Left ventricle myocardium superior (tissue), 1 donor: Measurements from ENCODE around the gene S100A2. TPM values are rescaled to one million over a fixed set of nuclear protein-coding genes. Genes with fewer than 3 reads are reported as not detected.
A peak's percentile ranks its signal among the peaks of the same experiment; 100 is the strongest.
"Not testable (repeated sequence)": the region's sequence is repeated elsewhere in the genome, so short reads cannot be mapped to it uniquely, and the experiment has no call there.

Experiments
- ATAC-seq: fragments of 200-7000 bp; cut with Tn5 transposase; one replicate; pipeline ENCODE4 v1.9.1; 2020; ENCODE audit warnings: mild to moderate bottlenecking, moderate library complexity
- DNase-seq: peaks from one replicate; pipeline ENCODE4 v3.0.0-alpha.2; 2020
- intact Hi-C: fragments of 100-400 bp; cut with micrococcal nuclease; formaldehyde crosslinking; loops from one replicate; pipeline ENCODE4 v1.11.0; 2022
- total RNA-seq: library from RNA; stranded (reverse); fragmentation: NEBNext Ultra II Directional; extraction: Animal tissue kit (Norgen Biotek cat#: 25700); gene quantifications from one replicate; pipeline ENCODE4 v1.2.1, GENCODE V29; 2021
- donor health status: DM: no; HTN: yes; CAD: no; lungs with severe emphysema.

Gene S100A2
- total RNA-seq, 1 donor from 2014 or later = 1.9 TPM

DNA sequence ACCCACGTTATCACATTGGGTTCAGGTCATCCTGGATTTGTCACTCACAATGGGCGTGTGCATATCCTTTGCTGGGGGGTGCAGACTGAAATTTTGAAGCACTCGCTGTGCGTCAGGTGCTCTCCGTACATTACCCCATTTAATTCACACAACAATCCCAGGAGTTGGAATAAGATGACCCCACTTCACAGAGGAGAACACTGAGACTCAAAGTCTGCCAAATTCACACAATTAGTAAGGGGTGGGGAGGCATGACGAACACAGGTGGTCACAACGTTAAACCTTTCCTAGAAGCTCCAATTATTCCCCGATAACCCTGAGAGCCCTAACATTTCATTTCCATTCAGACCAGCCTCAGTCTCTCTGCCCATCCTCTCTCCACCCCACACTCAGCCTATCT, 3.8 kb upstream of the S100A2 start:
- ATAC-seq (no peak), DNase-seq (no peak)
- intact Hi-C loops = no loop called here

DNA sequence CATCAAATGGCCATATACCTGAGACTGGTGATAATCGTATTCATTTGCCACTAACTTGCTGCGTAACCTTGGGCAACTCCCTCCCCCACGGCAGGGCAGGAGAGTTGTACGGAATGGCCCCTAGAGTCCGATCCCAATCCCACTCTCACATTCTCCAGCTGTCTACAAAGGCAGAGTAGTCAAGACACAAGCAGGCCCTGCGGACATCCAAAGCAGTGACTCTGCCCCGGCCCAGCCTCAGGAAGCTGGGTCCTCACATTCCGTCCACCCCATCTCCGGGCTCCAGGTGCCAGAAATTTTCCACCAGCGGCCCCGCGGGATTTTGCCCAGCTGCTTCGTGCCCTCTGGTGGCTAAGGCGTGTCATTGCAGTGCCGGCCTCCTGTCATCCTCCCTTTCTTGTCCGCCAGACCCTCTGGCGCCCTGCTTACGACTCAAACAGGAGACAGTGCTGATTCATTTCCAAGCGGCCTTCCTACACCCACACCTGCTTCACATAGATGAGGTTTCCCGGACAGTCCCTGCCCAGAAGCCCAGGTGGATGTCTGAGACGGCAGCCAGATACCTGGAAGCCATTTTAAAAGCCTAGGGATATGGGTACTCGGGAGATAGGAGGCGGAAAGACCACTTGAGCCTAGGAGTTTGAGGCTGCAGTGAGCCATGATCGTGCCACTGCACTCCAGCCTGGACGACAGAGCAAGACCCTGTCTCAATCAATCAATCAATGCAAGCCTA, 2.9 kb upstream of the S100A2 start:
- intact Hi-C loops = no loop called here

GRCh38 chr1:153567621-153568366, 2.1 kb upstream of the S100A2 start:
- intact Hi-C loops = no loop called here
- ATAC-seq (no peak), DNase-seq (no peak)

More for the DNA sequence above, 2.9 kb upstream of the S100A2 start:
- ATAC-seq (peak; percentile 36), DNase-seq (peak; percentile 92)

DNA sequence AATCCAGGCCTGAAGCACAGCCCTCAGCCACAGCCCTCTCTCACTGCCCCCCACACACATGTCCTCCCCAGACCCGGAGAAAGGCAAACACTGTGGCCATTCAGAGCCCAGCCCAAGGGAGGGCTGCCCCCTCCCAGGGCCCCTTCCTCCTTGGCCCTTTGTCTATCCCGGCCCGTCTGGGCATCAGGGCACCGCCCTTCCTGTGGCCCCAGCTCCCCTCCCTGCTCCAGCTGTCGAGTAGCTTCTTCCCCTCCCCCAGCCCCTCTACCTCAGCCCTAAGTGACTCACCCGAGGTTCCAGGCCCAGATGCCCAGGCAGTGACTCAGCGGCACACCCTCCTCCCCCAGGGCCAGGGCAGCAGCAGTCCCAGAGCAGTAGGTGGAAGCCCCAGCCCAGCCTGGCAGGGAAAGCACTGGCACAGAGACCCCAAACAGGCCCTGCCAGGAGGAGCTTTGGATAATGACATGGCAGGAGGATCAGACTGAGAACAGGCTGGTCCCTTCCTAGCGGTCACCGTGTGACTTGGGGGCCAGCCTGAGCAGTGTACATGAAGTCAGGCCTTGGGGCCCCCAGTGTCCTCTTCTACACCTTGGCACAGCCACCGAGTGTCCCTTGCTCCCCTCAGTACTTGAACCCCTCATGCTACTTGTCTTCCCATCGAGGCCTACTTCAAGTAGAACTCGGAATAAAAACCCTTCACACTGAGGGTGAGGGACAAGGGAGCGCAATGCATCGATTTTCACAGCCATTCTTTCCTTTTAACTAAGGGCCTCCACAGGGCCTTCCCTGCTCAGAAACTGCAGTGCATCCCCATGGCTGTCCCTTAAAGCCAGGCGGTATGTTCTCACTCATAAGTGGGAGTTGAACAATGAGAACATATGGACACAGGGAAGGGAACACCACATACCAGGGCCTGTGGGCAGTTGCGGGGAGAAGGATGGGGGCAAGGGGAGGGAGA, 1.0 kb upstream of the S100A2 start:
- DNase-seq (peak; percentile 91), ATAC-seq (peak; percentile 94)
- intact Hi-C loops = no loop called here

DNA sequence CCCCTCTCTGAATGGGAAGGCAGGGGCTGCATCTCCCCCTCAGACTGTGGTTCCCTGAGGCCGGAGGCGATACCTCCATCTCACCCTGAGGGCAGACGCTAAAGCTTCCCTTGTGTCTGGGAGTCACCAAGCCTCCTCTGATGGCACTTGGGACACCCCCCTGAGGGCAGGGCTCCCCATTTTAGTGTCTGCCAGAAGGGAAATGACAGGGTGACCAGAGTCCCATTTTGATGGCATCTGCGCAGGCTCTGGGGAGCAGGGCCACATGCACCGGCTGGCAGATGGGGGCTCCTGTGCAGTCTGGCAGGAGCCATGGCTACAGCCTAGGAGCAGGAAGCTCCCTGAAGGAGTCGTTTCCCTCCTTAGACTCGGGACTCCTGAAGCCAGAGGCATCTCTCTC, 1.7 kb downstream of the S100A2 start:
- intact Hi-C loops = no loop called here

DNA sequence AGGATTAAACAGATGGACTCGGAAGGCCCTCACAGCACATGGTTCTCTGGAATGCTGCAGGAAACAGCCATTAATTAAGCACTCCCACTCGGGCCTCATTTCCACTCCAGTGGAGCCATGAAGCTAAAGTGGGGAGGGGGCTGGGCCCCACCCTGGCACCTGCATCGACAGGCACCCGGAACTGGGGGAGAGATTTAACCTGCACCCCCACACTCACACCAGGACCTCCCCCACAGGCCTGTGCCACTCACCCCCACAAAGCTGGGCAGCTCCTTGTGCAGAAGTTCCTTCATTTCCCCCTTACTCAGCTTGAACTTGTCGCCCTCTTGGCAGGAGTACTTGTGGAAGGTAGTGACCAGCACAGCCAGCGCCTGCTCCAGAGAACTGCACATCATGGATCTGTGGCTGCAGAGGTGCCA, 2.2 kb downstream of the S100A2 start:
- intact Hi-C loops = no loop called here
- DNase-seq (no peak), ATAC-seq (no peak)

More for the DNA sequence above, 1.7 kb downstream of the S100A2 start:
- DNase-seq (no peak), ATAC-seq (no peak)

GRCh38 chr1:153562021-153562420, 3.6 kb downstream of the S100A2 start:
- intact Hi-C loops, ATAC-seq, DNase-seq: not testable (repeated sequence)

GRCh38 chr1:153561466-153561985, 4.1 kb downstream of the S100A2 start:
- no peak for DNase-seq
- no peak for ATAC-seq
- intact Hi-C loops = no loop called here

DNA sequence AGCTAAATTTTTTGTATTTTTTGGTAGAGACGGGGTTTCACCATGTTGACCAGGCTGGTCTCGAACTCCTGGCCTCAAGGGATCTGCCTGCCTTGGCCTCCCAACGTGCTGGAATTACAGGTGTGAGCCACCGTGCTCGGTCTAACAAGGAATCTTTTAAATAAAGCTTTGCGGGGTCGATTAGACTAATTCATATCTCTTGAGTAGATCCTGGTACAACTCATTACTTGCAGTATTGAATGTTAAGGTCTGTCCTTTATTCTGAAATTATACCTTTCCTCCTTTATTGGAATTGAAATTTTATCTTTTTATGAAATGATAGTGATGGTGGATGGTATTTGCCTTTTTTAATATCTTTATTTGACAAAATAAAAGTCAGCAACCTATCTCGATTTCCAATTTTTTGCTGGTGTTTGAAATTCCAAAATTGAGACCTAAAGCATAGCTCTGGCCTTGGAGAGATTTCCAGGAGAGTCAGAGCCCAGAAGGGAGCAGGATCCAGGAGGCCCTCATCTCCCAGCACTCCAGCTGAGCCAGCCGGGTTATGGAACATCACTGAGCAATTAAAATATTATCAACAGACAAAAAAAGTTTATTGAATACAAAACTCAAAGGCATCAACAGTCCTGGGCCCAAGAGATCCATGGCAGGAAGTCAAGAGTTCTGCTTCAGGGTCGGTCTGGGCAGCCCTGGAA, 4.7 kb downstream of the S100A2 start:
- intact Hi-C loops = no loop called here
- DNase-seq = peak; percentile 11
- no peak for ATAC-seq

DNA sequence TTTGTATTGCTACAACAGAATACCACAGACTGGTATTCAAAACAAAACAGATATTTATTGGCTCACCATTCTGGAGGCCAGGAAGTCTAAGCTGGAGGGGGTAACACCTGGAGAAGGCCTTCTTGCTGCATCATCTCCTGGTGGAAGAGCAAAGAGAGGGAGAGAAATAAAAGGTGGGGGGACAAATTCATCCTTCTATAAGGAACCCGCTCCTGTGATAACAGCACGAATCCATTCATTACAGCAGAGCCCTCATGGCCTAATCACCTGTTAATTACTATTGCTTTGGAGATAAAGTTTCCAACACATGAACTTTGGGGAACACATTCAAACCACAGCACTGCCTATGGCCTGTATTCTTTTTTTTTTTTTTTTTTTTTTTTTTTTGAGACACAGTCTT, 5.4 kb downstream of the S100A2 start:
- ATAC-seq = no peak
- DNase-seq = no peak
- intact Hi-C loops = no loop called here

DNA sequence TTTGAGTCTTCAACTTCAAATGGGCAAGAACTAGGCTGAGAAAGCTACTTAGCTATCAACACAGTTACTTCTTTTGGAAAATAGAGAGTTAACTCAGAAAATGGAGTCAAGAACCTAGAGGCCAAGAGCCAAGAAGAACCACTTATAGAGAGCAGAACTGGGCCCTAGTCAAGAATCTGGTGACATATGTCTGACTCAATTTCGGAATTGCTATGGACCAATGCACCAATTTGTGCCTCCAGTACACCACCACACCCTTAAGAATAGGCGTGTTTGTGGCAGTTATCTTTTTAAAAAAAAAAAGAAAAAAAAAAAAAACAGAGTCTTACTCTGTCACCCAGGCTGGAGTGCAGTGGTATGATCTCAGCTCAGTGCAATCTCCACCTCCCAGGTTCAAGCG, 7.8 kb downstream of the S100A2 start:
- ATAC-seq (no peak), DNase-seq (no peak)
- intact Hi-C loops = no loop called here

GRCh38 chr1:153556348-153556747, 9.3 kb downstream of the S100A2 start:
- DNase-seq = no peak
- intact Hi-C loops = no loop called here
- no peak for ATAC-seq

GRCh38 chr1:153553830-153554541, 11.7 kb downstream of the S100A2 start:
- intact Hi-C loops = no loop called here
- DNase-seq = peak; percentile 23
- ATAC-seq = peak; percentile 23

GRCh38 chr1:153553096-153553495, 12.5 kb downstream of the S100A2 start:
- no peak for ATAC-seq
- DNase-seq = peak; percentile 10
- intact Hi-C loops = no loop called here

DNA sequence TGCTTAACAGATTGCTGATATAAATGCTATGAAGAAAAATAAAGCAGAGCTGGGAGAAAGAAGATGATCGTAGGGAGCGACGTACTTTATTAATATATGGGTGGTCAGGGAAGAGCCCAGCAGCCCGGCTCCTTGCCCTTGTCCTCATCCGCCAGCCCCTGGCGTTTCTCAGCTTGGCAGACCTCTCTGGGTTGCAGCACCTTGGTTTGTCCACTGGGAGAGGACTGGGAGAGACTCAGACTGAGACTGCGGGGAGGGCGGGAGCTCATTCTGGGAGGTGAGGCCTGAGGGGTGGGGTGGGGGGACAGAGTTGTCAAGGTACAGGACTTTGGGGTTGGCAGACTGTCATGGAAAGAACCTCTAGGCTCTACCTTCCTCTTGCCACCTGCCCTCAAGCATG, 13.3 kb downstream of the S100A2 start:
- ATAC-seq (no peak), DNase-seq (peak; percentile 22)
- intact Hi-C loops = no loop called here

DNA sequence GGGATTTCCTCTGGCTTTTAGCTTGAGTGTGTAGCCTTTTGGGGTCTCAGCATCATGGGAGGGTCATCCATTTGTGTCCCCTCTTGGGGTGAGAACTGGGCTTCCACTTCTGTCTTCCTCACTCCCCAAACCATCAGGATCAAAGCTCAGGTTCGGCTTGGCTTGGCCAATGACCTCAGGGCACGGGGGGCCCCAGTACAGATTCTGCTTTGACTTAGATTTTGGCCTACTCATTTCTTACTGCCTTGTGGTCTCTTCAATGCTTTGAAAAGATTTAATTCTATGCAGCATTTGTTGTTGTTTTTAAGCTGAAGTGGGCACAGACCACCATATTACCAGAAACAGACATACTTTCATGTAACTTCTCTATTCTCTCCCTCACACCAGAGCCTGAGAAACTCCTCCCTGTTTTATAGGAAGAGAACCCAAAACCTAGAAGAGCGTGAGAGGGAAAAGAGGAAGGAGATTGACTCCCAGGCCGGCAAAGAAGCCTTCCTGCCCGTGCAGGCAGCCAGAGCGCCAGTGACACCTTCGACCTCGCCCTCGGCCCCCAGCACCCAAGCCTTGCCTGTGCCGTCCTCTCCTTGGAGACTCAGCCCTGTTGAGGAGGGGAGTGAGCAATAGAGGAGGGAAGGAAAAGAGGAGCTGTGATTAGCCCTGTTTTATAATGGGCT, 14.7 kb downstream of the S100A2 start:
- DNase-seq (peak; percentile 26), ATAC-seq (no peak)
- intact Hi-C loops = no loop called here

DNA sequence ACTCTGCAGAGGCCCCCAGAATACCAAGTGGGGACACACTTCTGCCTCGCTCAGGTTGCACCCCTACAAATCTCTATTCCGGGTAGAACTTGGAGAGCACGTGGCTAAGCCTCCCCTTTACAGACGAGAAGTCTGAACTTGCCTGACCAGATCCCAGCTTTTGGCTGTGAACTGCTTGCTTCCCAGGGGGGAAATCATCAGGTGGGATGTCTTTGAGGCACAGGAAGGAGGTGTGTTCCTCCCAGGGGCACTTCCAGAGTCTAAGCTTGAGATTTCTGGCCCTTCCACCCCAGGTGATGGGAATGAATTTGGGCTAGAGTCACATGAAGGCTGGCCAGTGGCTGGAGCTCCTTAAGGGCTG, 15.3 kb downstream of the S100A2 start:
- ATAC-seq (no peak), DNase-seq (peak; percentile 1)
- intact Hi-C loops = no loop called here
